K562 (cell line): ENCODE results near the gene HNRNPM. TPM values are rescaled to one million over a fixed set of nuclear protein-coding genes. Genes with fewer than 3 reads are reported as not detected.

ENCODE experiments used
- ATAC-seq: fragments of 200-7000 bp; cut with Tn5 transposase; 3 replicates; pipeline ENCODE4 v1.9.1; 2020; ENCODE audit warnings: moderate library complexity
- BruUV-seq: library from RNA; stranded (reverse); fragments of 400-500 nt; replicated peaks from 2 replicates; lab custom pipeline; 2021; lab: Mats Ljungman, UMichigan
- CTCF ChIA-PET: fragments of 300-600 bp; formaldehyde crosslinking; extraction: SDS; loops from one replicate; lab custom pipeline; 2021; ENCODE audit warnings: low intra/inter-chr PET ratio; lab: Yijun Ruan, JAX
- POLR2A ChIA-PET: fragments of 300-600, 350-650 bp; sonication (Branson Sonifier 250); formaldehyde crosslinking; extraction: SDS; loops from one replicate; lab custom pipeline; 2021; ENCODE audit warnings: antibody characterized with exemption, inconsistent platforms; lab: Yijun Ruan, JAX
- DNase-seq, 4 experiments: peaks; one replicate each; pipeline versions ENCODE4 v3.0.0 to v3.0.0-alpha.2; 2011 to 2018; ENCODE audit warnings: low spot score in 3 of 4, mixed read lengths in 3 of 4; ENCODE audit errors: extremely low read depth in 1 of 4
- FAIRE-seq: peaks from 2 replicates; lab custom pipeline; 2011; peaks lifted over from hg19 to GRCh38; lab: Jason Lieb, UNC
- H2AFZ ChIP-seq: 2 replicates; pipeline ENCODE4 v1.6.0; 2011; ENCODE audit warnings: low read depth, low read length, control low read depth, inconsistent platforms
- H3K27ac ChIP-seq: fragments of 200-600 bp; 3 replicates; pipeline ENCODE4 v1.8.0; 2011; ENCODE audit warnings: low read depth, mild to moderate bottlenecking, control low read depth, inconsistent platforms, low read length, moderate library complexity, mixed read lengths; ENCODE audit errors: extremely low read depth
- H3K27me3 ChIP-seq, 2 experiments: fragments of 300-600 bp in 1 of 2; 2 replicates in 1 of 2; 3 replicates in 1 of 2; pipeline versions ENCODE4 v1.6.0 to v1.8.0; 2011; ENCODE audit warnings: inconsistent platforms in 2 of 2, low read length in 2 of 2, mild to moderate bottlenecking in 1 of 2, mixed read lengths in 1 of 2, moderate library complexity in 1 of 2; ENCODE audit not compliant: control insufficient read depth in 2 of 2, insufficient read depth in 2 of 2
- H3K36me3 ChIP-seq: fragments of 300-600 bp; 3 replicates; pipeline ENCODE4 v1.8.0; 2011; ENCODE audit warnings: mild to moderate bottlenecking, low read length, inconsistent platforms; ENCODE audit not compliant: control insufficient read depth, insufficient read depth
- H3K4me1 ChIP-seq, 2 experiments: fragments of 200-600 bp in 1 of 2; replicated peaks in 1 of 2; 2 replicates in 1 of 2; 3 replicates in 1 of 2; pipeline versions ENCODE4 v1.5.1 to v1.8.0; 2011; ENCODE audit warnings: inconsistent platforms in 2 of 2, low read length in 2 of 2, mild to moderate bottlenecking in 1 of 2, mixed read lengths in 1 of 2, moderate library complexity in 1 of 2; ENCODE audit not compliant: control insufficient read depth in 2 of 2, insufficient read depth in 2 of 2
- H3K4me2 ChIP-seq: 2 replicates; pipeline ENCODE4 v1.6.1; 2011; ENCODE audit warnings: low read length, control low read depth, inconsistent platforms, mixed read lengths; ENCODE audit not compliant: insufficient read depth
- H3K4me3 ChIP-seq: fragments of 200-600 bp; sonication (generic), shearing (Covaris generic); 2 replicates; pipeline ENCODE4 v1.5.1; 2016; ENCODE audit warnings: control low read depth, inconsistent platforms
- H3K79me2 ChIP-seq: fragments of 200-600 bp; 3 replicates; pipeline ENCODE4 v1.8.0; 2011; ENCODE audit warnings: low read length, inconsistent platforms; ENCODE audit not compliant: control insufficient read depth, insufficient read depth
- H3K9ac ChIP-seq, 2 experiments: 2 replicates each; pipeline versions ENCODE4 v1.6.0 to v1.6.1; 2011; ENCODE audit warnings: low read depth in 2 of 2, low read length in 2 of 2, control low read depth in 1 of 2, inconsistent platforms in 1 of 2, mild to moderate bottlenecking in 1 of 2, mixed read lengths in 1 of 2; ENCODE audit not compliant: insufficient read depth in 1 of 2
- H3K9me1 ChIP-seq: one replicate; pipeline ENCODE4 v1.6.0; 2011; ENCODE audit warnings: inconsistent platforms, mild to moderate bottlenecking, low read length, moderate library complexity; ENCODE audit not compliant: control insufficient read depth, insufficient read depth
- H3K9me3 ChIP-seq: replicated peaks from 2 replicates; pipeline ENCODE4 v1.5.1; 2011; ENCODE audit warnings: low read depth, low read length, inconsistent platforms; ENCODE audit not compliant: control insufficient read depth, insufficient read depth
- H4K20me1 ChIP-seq: replicated peaks from 2 replicates; pipeline ENCODE4 v1.6.1; 2011; ENCODE audit warnings: low read length, inconsistent platforms, mixed read lengths; ENCODE audit not compliant: control insufficient read depth, insufficient read depth
- FOXK1 ChIP-seq: sonication (generic); formaldehyde crosslinking; IDR thresholded peaks from 2 replicates; pipeline ENCODE4 v1.8.0; 2022; ENCODE audit warnings: missing genetic modification reagents, mild to moderate bottlenecking, borderline replicate concordance
- MTF1 ChIP-seq: fragments of 250-450 bp; sonication (Bioruptor Pico); IDR thresholded peaks from 2 replicates; pipeline ENCODE4 v1.9.0; 2021; ENCODE audit warnings: moderate library complexity, mild to moderate bottlenecking, inconsistent platforms, borderline replicate concordance
- PTRF ChIP-seq: fragments of 450-650 bp; IDR thresholded peaks from 2 replicates; pipeline ENCODE4 v1.6.1; 2016; ENCODE audit warnings: mild to moderate bottlenecking, missing genetic modification characterization, missing compliant biosample characterization
- XRCC5 ChIP-seq: fragments of 200-400 bp; formaldehyde crosslinking; IDR thresholded peaks from 2 replicates; pipeline ENCODE4 v1.6.1; 2017; ENCODE audit warnings: low read depth, mild to moderate bottlenecking, low read length
- ZNF253 ChIP-seq: fragments of 250-450 bp; sonication (Bioruptor Pico); conservative IDR thresholded peaks from 2 replicates; pipeline ENCODE4 v1.6.1; 2021; ENCODE audit warnings: mild to moderate bottlenecking
- WGBS: fragments of 100-300 bp; shearing (Covaris generic); methylation state at CpG from one replicate; pipeline ENCODE4 v1.1.6; 2016; ENCODE audit warnings: low coverage, mixed read lengths; ENCODE audit not compliant: insufficient coverage; ENCODE audit errors: missing lambda C conversion rate; 5-methylcytosine and 5-hydroxymethylcytosine counted together
- in situ Hi-C: fragments of 300-500 bp; cut with MboI; formaldehyde crosslinking; loops from 4 replicates; pipeline ENCODE4 v1.15.0; 2018; ENCODE audit warnings: inconsistent platforms, mixed read lengths
- intact Hi-C: fragments of 100-400 bp; cut with micrococcal nuclease; formaldehyde crosslinking; loops from 2 replicates; pipeline ENCODE4 v1.14.2; 2022
- polyA plus RNA-seq, 8 experiments: library from polyadenylated mRNA; depleted of rRNA in 4 of 8; stranded (reverse) in 5 of 8; unstranded in 3 of 8; fragments of >200 nt; fragmentation: Nextera tagmentation in 2 of 8; fragmentation: Illumina TruSeq in 1 of 8; extraction: Ambion mirVana in 2 of 8; extraction: Trizol in 1 of 8; gene quantifications; 2 replicates each; pipeline versions ENCODE4 v1.2.1 to v1.2.3, GENCODE V29; 2011 to 2014; ENCODE audit warnings: inconsistent platforms in 1 of 8, missing spikeins in 1 of 8
- total RNA-seq, 7 experiments: library from RNA; depleted of rRNA in 6 of 7; stranded (reverse); fragments of >200 nt in 6 of 7; fragmentation: Illumina TruSeq in 2 of 7; extraction: Trizol in 2 of 7; gene quantifications; 2 replicates each; pipeline versions ENCODE4 v1.2.1 to v1.2.3, GENCODE V29; 2011 to 2021; ENCODE audit warnings: low replicate concordance in 1 of 7
- TF ChIP-seq, protein P1 (sequence below): fragments of 200-600 bp; sonication (generic); IDR thresholded peaks from one replicate; pipeline ENCODE4 v1.6.1; 2012; ENCODE audit warnings: mild to moderate bottlenecking, low read depth, low read length, inconsistent platforms
- TF ChIP-seq, protein P2 (sequence below): fragments of 250-450 bp; sonication (Bioruptor Pico); IDR thresholded peaks from 2 replicates; pipeline ENCODE4 v1.9.0; 2021; ENCODE audit warnings: mild to moderate bottlenecking, inconsistent platforms

The HNRNPM gene
- total and polyA plus RNA-seq, 9 of the 15 experiments (the other 6 are each of a cell fraction or from before 2014, with no cell fraction given) = 11.1 to 340 (median 195) TPM

DNA sequence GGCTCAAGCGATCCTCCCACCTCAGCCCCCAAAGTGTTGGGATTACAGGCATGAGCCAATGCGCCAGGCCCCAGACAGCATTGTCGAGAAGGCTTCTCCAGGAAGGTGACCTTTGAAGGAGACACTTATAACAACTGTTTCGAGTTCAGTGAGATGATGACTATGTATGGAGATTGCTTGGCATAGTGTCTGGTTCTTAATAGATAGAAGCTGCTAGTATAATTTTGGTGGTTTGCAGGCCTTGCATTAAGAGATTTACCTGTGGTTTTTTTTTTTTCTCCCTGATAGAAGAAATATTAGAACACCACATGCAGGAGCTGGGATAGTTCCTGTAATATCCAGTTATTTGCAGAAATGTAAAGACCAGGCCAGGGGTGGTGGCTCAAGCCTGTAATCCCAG is 28.0 kb upstream of the HNRNPM start:
- in situ Hi-C loops = no loop called here
- Histone ChIP-seq H3K9ac (no peak overlapping the region), H3K27ac (no peak overlapping the region), H3K79me2 (no peaks in the 10 kb centered on the region), H3K9me1 (no peaks in the 10 kb centered on the region), H3K4me1 (peaks cover 29 to 51% of the 10 kb centered on the region in 2 experiments), H4K20me1 (0 out of 2 replicates have a peak, but pooled peaks cover 3% of the 10 kb centered on the region), H3K4me3 (no peak overlapping the region), H3K27me3 (no peaks in the 10 kb centered on the region), H2AFZ (no peak overlapping the region), H3K4me2 (no peak overlapping the region), H3K36me3 (no peaks in the 10 kb centered on the region; the same call in 2 of the 3 replicates), H3K9me3 (no peaks in the 10 kb centered on the region)
- ATAC-seq = no peak
- 84% methylated on average over 4 of the region's 4 CpGs for WGBS
- no peak for FAIRE-seq
- intact Hi-C loops = loop anchor here (10.0 kb wide), 1 partner anchor 158 kb away; the partner anchor contains the start of gene MYO1F
- BruUV-seq = no TSS peak
- no peak for DNase-seq
- POLR2A ChIA-PET = interaction anchor here (0.6 to 2.0 kb wide), 2 partner anchors 28 to 30 kb away, joined by 4 read pairs; no protein-coding TSS in a partner anchor
- CTCF ChIA-PET = no interaction called here
- TF ChIP-seq, protein P1, sequence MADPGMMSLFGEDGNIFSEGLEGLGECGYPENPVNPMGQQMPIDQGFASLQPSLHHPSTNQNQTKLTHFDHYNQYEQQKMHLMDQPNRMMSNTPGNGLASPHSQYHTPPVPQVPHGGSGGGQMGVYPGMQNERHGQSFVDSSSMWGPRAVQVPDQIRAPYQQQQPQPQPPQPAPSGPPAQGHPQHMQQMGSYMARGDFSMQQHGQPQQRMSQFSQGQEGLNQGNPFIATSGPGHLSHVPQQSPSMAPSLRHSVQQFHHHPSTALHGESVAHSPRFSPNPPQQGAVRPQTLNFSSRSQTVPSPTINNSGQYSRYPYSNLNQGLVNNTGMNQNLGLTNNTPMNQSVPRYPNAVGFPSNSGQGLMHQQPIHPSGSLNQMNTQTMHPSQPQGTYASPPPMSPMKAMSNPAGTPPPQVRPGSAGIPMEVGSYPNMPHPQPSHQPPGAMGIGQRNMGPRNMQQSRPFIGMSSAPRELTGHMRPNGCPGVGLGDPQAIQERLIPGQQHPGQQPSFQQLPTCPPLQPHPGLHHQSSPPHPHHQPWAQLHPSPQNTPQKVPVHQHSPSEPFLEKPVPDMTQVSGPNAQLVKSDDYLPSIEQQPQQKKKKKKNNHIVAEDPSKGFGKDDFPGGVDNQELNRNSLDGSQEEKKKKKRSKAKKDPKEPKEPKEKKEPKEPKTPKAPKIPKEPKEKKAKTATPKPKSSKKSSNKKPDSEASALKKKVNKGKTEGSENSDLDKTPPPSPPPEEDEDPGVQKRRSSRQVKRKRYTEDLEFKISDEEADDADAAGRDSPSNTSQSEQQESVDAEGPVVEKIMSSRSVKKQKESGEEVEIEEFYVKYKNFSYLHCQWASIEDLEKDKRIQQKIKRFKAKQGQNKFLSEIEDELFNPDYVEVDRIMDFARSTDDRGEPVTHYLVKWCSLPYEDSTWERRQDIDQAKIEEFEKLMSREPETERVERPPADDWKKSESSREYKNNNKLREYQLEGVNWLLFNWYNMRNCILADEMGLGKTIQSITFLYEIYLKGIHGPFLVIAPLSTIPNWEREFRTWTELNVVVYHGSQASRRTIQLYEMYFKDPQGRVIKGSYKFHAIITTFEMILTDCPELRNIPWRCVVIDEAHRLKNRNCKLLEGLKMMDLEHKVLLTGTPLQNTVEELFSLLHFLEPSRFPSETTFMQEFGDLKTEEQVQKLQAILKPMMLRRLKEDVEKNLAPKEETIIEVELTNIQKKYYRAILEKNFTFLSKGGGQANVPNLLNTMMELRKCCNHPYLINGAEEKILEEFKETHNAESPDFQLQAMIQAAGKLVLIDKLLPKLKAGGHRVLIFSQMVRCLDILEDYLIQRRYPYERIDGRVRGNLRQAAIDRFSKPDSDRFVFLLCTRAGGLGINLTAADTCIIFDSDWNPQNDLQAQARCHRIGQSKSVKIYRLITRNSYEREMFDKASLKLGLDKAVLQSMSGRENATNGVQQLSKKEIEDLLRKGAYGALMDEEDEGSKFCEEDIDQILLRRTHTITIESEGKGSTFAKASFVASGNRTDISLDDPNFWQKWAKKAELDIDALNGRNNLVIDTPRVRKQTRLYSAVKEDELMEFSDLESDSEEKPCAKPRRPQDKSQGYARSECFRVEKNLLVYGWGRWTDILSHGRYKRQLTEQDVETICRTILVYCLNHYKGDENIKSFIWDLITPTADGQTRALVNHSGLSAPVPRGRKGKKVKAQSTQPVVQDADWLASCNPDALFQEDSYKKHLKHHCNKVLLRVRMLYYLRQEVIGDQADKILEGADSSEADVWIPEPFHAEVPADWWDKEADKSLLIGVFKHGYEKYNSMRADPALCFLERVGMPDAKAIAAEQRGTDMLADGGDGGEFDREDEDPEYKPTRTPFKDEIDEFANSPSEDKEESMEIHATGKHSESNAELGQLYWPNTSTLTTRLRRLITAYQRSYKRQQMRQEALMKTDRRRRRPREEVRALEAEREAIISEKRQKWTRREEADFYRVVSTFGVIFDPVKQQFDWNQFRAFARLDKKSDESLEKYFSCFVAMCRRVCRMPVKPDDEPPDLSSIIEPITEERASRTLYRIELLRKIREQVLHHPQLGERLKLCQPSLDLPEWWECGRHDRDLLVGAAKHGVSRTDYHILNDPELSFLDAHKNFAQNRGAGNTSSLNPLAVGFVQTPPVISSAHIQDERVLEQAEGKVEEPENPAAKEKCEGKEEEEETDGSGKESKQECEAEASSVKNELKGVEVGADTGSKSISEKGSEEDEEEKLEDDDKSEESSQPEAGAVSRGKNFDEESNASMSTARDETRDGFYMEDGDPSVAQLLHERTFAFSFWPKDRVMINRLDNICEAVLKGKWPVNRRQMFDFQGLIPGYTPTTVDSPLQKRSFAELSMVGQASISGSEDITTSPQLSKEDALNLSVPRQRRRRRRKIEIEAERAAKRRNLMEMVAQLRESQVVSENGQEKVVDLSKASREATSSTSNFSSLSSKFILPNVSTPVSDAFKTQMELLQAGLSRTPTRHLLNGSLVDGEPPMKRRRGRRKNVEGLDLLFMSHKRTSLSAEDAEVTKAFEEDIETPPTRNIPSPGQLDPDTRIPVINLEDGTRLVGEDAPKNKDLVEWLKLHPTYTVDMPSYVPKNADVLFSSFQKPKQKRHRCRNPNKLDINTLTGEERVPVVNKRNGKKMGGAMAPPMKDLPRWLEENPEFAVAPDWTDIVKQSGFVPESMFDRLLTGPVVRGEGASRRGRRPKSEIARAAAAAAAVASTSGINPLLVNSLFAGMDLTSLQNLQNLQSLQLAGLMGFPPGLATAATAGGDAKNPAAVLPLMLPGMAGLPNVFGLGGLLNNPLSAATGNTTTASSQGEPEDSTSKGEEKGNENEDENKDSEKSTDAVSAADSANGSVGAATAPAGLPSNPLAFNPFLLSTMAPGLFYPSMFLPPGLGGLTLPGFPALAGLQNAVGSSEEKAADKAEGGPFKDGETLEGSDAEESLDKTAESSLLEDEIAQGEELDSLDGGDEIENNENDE = no peak
- TF ChIP-seq XRCC5 = no peak
- TF ChIP-seq FOXK1 (CRISPR knock-in tag) = no peak
- TF ChIP-seq PTRF (tag) = no peak
- no peak for TF ChIP-seq MTF1 (CRISPR knock-in tag)
- TF ChIP-seq, protein P2, sequence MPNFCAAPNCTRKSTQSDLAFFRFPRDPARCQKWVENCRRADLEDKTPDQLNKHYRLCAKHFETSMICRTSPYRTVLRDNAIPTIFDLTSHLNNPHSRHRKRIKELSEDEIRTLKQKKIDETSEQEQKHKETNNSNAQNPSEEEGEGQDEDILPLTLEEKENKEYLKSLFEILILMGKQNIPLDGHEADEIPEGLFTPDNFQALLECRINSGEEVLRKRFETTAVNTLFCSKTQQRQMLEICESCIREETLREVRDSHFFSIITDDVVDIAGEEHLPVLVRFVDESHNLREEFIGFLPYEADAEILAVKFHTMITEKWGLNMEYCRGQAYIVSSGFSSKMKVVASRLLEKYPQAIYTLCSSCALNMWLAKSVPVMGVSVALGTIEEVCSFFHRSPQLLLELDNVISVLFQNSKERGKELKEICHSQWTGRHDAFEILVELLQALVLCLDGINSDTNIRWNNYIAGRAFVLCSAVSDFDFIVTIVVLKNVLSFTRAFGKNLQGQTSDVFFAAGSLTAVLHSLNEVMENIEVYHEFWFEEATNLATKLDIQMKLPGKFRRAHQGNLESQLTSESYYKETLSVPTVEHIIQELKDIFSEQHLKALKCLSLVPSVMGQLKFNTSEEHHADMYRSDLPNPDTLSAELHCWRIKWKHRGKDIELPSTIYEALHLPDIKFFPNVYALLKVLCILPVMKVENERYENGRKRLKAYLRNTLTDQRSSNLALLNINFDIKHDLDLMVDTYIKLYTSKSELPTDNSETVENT (CRISPR knock-in tag) = no peak
- TF ChIP-seq ZNF253 (CRISPR knock-in tag) = no peak
